ENCODE results near the gene SOX8.

The SOX8 gene

GRCh38 chr16:988471-989353, 7.1 kb downstream of the SOX8 start:
- TF ChIP-seq SUZ12 (IDR thresholded peaks at IDR 0.05; ENCODE audit: extremely low read depth, insufficient read depth, insufficient read length) = no peak
- no peak for TF ChIP-seq YY1 (IDR thresholded peaks at IDR 0.05; ENCODE audit: insufficient read depth, insufficient read length)
- TF ChIP-seq ZNF274 (IDR thresholded peaks at IDR 0.05; ENCODE audit: low read depth, low read length) = no peak
- peaks cover 8% of the 10 kb centered on the region for H3K27me3 ChIP-seq (ENCODE audit: insufficient read depth, insufficient read length)
- no peak for DNase-seq (ENCODE audit: low read depth, low spot score)
- no peak overlapping the region for H3K9ac ChIP-seq (ENCODE audit: insufficient read length, low read depth)
- peaks cover 17% of the 10 kb centered on the region for H3K4me1 ChIP-seq (ENCODE audit: insufficient read depth, insufficient read length)
- no peaks in the 10 kb centered on the region for H3K36me3 ChIP-seq (ENCODE audit: insufficient read depth, insufficient read length, low read length)
- H3K9me3 ChIP-seq (ENCODE audit: insufficient read depth, low read length) = peaks cover 13% of the 10 kb centered on the region; the same call in 1 of the 2 replicates
- no peak overlapping the region for H3K4me3 ChIP-seq (ENCODE audit: insufficient read length, low read depth)

DNA sequence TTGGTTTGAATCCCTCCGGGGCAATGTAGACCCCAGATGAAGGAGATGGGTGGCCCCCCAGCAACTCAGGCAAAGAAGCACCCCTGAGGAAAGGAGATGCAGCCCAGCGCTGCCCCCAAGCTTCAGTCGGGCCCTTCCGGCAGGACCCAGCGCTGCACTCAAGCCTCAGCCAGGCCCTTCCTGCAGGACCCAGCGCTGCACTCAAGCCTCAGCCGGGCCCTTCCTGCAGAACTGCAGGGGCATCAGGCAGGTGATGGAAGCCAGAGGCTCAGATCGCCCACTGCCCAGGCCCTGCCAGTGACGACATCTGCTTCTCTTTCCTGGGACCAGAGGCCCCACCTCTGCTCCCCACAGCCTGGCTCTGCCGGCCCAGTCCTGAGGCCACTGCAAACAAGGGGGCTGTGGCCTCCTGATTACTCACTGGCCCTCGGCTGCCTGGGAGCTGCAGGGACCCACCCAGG, 7.8 kb downstream of the SOX8 start:
- Histone ChIP-seq H3K4me3 (ENCODE audit: insufficient read length, low read depth) (no peak overlapping the region), H3K4me1 (ENCODE audit: insufficient read depth, insufficient read length) (peaks cover 17% of the 10 kb centered on the region), H3K9me3 (ENCODE audit: insufficient read depth, low read length) (peaks cover 15% of the 10 kb centered on the region; the same call in 1 of the 2 replicates), H3K9ac (ENCODE audit: insufficient read length, low read depth) (no peak overlapping the region), H3K27me3 (ENCODE audit: insufficient read depth, insufficient read length) (peaks cover 2% of the 10 kb centered on the region), H3K36me3 (ENCODE audit: insufficient read depth, insufficient read length, low read length) (no peaks in the 10 kb centered on the region)
- TF ChIP-seq YY1 (IDR thresholded peaks at IDR 0.05; ENCODE audit: insufficient read depth, insufficient read length) (no peak), SUZ12 (IDR thresholded peaks at IDR 0.05; ENCODE audit: extremely low read depth, insufficient read depth, insufficient read length) (no peak)
- DNase-seq (ENCODE audit: low read depth, low spot score) = no peak

GRCh38 chr16:990516-991291, 9.1 kb downstream of the SOX8 start:
- Histone ChIP-seq H3K4me3 (ENCODE audit: insufficient read length, low read depth) (no peak overlapping the region), H3K9ac (ENCODE audit: insufficient read length, low read depth) (no peak overlapping the region), H3K27me3 (ENCODE audit: insufficient read depth, insufficient read length) (peaks cover 2% of the 10 kb centered on the region), H3K36me3 (ENCODE audit: insufficient read depth, insufficient read length, low read length) (no peaks in the 10 kb centered on the region), H3K9me3 (ENCODE audit: insufficient read depth, low read length) (peaks cover 28% of the 10 kb centered on the region), H3K4me1 (ENCODE audit: insufficient read depth, insufficient read length) (peaks cover 17% of the 10 kb centered on the region)
- no peak for DNase-seq (ENCODE audit: low read depth, low spot score)
- TF ChIP-seq SUZ12 (IDR thresholded peaks at IDR 0.05; ENCODE audit: extremely low read depth, insufficient read depth, insufficient read length) = no peak
- no peak for TF ChIP-seq YY1 (IDR thresholded peaks at IDR 0.05; ENCODE audit: insufficient read depth, insufficient read length)

DNA sequence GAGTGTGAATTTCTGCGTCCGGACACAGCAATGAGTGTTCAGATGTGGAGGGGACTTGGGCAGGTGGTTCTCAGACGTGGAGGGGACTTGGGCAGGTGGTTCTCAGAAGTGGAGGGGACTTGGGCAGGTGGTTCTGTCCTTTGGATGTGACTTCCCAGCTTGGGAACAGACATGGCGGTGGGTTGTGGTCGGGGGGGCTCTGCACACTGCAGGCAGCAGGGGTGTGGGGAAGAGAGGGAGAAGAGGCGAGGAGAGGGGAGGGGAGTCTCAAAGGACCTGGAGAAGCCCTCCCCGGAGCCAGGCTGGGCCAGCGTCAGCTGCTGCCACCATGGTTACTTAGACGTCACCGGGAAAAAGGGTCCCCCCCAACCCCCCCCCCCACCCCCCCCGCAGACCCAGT, 9.8 kb downstream of the SOX8 start:
- peaks cover 2% of the 10 kb centered on the region for H3K27me3 ChIP-seq (ENCODE audit: insufficient read depth, insufficient read length)
- H3K9me3 ChIP-seq (ENCODE audit: insufficient read depth, low read length) = peaks cover 34% of the 10 kb centered on the region
- DNase-seq (ENCODE audit: low read depth, low spot score) = no peak

GRCh38 chr16:991773-992172, 10.2 kb downstream of the SOX8 start:
- no peak overlapping the region for H3K9ac ChIP-seq (ENCODE audit: insufficient read length, low read depth)
- no peak overlapping the region for H3K4me3 ChIP-seq (ENCODE audit: insufficient read length, low read depth)
- no peak for TF ChIP-seq ZNF274 (IDR thresholded peaks at IDR 0.05; ENCODE audit: low read depth, low read length)
- TF ChIP-seq YY1 (IDR thresholded peaks at IDR 0.05; ENCODE audit: insufficient read depth, insufficient read length) = no peak
- TF ChIP-seq SUZ12 (IDR thresholded peaks at IDR 0.05; ENCODE audit: extremely low read depth, insufficient read depth, insufficient read length) = no peak
- peaks cover 38% of the 10 kb centered on the region for H3K9me3 ChIP-seq (ENCODE audit: insufficient read depth, low read length)
- no peak for DNase-seq (ENCODE audit: low read depth, low spot score)
- peaks cover 17% of the 10 kb centered on the region for H3K4me1 ChIP-seq (ENCODE audit: insufficient read depth, insufficient read length)
- H3K36me3 ChIP-seq (ENCODE audit: insufficient read depth, insufficient read length, low read length) = no peaks in the 10 kb centered on the region
- peaks cover 2% of the 10 kb centered on the region for H3K27me3 ChIP-seq (ENCODE audit: insufficient read depth, insufficient read length)

More for the DNA sequence above, 9.8 kb downstream of the SOX8 start:
- no peak for TF ChIP-seq SUZ12 (IDR thresholded peaks at IDR 0.05; ENCODE audit: extremely low read depth, insufficient read depth, insufficient read length)
- no peak for TF ChIP-seq YY1 (IDR thresholded peaks at IDR 0.05; ENCODE audit: insufficient read depth, insufficient read length)
- TF ChIP-seq ZNF274 (IDR thresholded peaks at IDR 0.05; ENCODE audit: low read depth, low read length) = no peak
- H3K9ac ChIP-seq (ENCODE audit: insufficient read length, low read depth) = no peak overlapping the region
- peaks cover 17% of the 10 kb centered on the region for H3K4me1 ChIP-seq (ENCODE audit: insufficient read depth, insufficient read length)
- no peaks in the 10 kb centered on the region for H3K36me3 ChIP-seq (ENCODE audit: insufficient read depth, insufficient read length, low read length)
- H3K4me3 ChIP-seq (ENCODE audit: insufficient read length, low read depth) = no peak overlapping the region

- Histone ChIP-seq H3K36me3 (ENCODE audit: insufficient read depth, insufficient read length, low read length) (no peaks in the 10 kb centered on the region), H3K9me3 (ENCODE audit: insufficient read depth, low read length) (peaks cover 45% of the 10 kb centered on the region), H3K4me3 (ENCODE audit: insufficient read length, low read depth) (no peak overlapping the region), H3K27me3 (ENCODE audit: insufficient read depth, insufficient read length) (peaks cover 5% of the 10 kb centered on the region), H3K9ac (ENCODE audit: insufficient read length, low read depth) (no peak overlapping the region), H3K4me1 (ENCODE audit: insufficient read depth, insufficient read length) (peaks cover 9% of the 10 kb centered on the region)
- TF ChIP-seq YY1 (IDR thresholded peaks at IDR 0.05; ENCODE audit: insufficient read depth, insufficient read length) = no peak
- no peak for TF ChIP-seq ZNF274 (IDR thresholded peaks at IDR 0.05; ENCODE audit: low read depth, low read length)
- TF ChIP-seq SUZ12 (IDR thresholded peaks at IDR 0.05; ENCODE audit: extremely low read depth, insufficient read depth, insufficient read length) = no peak
- DNase-seq (ENCODE audit: low read depth, low spot score) = no peak
Measured at GRCh38 chr16:993731-994130, 12.2 kb downstream of the SOX8 start.

DNA sequence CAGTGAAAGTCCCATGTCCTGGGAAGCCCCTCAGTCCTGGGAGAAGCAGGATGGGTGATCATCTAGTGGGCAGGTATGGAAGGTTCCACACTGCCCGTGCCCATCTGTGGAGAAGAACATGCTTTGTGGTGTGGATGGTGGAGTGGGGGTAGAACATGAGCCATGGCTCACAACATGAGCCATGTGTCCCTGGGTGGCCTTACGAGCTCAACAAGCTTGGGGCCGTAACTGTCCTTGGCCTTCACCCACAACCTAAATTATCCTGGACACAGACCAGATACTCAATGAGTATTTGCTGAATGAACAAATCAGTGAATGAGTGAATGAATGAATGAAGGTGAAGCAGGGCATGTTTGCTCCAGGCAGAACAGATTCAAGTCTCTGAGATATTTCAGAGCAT, 13.5 kb downstream of the SOX8 start:
- Histone ChIP-seq H3K36me3 (ENCODE audit: insufficient read depth, insufficient read length, low read length) (no peaks in the 10 kb centered on the region), H3K27me3 (ENCODE audit: insufficient read depth, insufficient read length) (peaks cover 12% of the 10 kb centered on the region), H3K9ac (ENCODE audit: insufficient read length, low read depth) (no peak overlapping the region), H3K4me1 (ENCODE audit: insufficient read depth, insufficient read length) (no peaks in the 10 kb centered on the region), H3K4me3 (ENCODE audit: insufficient read length, low read depth) (no peak overlapping the region), H3K9me3 (ENCODE audit: insufficient read depth, low read length) (peaks cover 45% of the 10 kb centered on the region)
- DNase-seq (ENCODE audit: low read depth, low spot score) = peak; percentile 35
- no peak for TF ChIP-seq ZNF274 (IDR thresholded peaks at IDR 0.05; ENCODE audit: low read depth, low read length)
- TF ChIP-seq YY1 (IDR thresholded peaks at IDR 0.05; ENCODE audit: insufficient read depth, insufficient read length) = no peak
- TF ChIP-seq SUZ12 (IDR thresholded peaks at IDR 0.05; ENCODE audit: extremely low read depth, insufficient read depth, insufficient read length) = no peak
